ENCODE results near the gene RNF5. TPM values are rescaled to one million over a fixed set of nuclear protein-coding genes. Genes with fewer than 3 reads are reported as not detected.

RNF5 gene
- total and polyA plus RNA-seq, 2 experiments from 2014 or later: 180 to 232 TPM

GRCh38 chr6:32200711-32201475, 22.7 kb downstream of the RNF5 start:
- Histone ChIP-seq H3K9me3 (ENCODE audit: low read depth) (no peaks in the 10 kb centered on the region), H3K27me3 (no peaks in the 10 kb centered on the region), H3K36me3 (no peaks in the 10 kb centered on the region), H3K4me3 (no peak overlapping the region), H3K27ac (no peak overlapping the region), H3K4me1 (ENCODE audit: low read depth) (no peaks in the 10 kb centered on the region)
- TF ChIP-seq, protein P1, sequence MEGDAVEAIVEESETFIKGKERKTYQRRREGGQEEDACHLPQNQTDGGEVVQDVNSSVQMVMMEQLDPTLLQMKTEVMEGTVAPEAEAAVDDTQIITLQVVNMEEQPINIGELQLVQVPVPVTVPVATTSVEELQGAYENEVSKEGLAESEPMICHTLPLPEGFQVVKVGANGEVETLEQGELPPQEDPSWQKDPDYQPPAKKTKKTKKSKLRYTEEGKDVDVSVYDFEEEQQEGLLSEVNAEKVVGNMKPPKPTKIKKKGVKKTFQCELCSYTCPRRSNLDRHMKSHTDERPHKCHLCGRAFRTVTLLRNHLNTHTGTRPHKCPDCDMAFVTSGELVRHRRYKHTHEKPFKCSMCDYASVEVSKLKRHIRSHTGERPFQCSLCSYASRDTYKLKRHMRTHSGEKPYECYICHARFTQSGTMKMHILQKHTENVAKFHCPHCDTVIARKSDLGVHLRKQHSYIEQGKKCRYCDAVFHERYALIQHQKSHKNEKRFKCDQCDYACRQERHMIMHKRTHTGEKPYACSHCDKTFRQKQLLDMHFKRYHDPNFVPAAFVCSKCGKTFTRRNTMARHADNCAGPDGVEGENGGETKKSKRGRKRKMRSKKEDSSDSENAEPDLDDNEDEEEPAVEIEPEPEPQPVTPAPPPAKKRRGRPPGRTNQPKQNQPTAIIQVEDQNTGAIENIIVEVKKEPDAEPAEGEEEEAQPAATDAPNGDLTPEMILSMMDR (IDR thresholded peaks at IDR 0.05; ENCODE audit: low read depth, low read length): no peak
- DNase-seq (ENCODE audit: low read depth in 1 of 2, low spot score in 1 of 2): no peak

GRCh38 chr6:32202186-32202585, 24.0 kb downstream of the RNF5 start:
- Histone ChIP-seq H3K9me3 (ENCODE audit: low read depth) (no peaks in the 10 kb centered on the region), H3K36me3 (no peaks in the 10 kb centered on the region), H3K27ac (no peak overlapping the region), H3K27me3 (no peaks in the 10 kb centered on the region), H3K4me3 (no peak overlapping the region), H3K4me1 (ENCODE audit: low read depth) (no peaks in the 10 kb centered on the region)
- TF ChIP-seq, protein P1 (IDR thresholded peaks at IDR 0.05; ENCODE audit: low read depth, low read length): no peak
- no peak for DNase-seq (ENCODE audit: low read depth in 1 of 2, low spot score in 1 of 2)

DNA sequence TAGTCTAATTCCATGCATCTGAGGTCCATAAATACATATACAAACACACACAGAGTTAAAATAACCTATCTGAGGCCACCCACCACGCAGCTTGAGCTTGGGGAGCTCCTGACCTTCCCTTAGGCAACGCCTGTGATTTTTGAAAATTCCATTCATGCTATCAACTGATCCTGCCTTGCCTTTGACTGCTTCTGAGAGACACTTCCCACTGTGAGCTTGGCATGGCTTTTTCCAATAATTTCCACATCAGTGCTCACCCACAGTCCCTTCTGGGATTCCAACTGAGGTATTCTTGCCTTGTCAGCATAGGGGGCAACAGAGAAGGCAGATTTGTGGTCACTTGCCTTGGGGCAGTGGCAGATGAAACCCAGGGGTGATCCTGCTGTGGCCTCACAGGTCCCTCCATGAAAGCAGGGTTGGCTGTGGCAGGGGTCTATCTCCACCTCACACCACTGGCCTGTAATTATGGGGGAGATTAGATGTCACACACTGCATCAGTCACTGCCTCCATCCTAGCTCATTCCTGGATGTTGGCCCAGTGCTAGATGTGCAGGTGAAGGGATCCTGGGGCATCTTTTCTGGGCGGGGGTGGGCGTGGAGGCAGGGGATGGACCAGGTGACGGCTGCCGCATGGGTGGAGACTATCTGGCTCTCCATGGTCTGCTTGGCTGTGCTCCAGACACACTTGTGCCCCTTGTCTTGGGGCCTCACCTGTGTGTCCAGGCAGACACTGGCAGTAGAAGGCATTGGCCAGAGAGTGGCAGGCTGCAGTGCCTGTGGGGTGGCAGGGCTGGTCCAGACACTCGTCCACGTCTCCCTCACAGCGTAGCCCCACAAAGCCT, 25.4 kb downstream of the RNF5 start:
- TF ChIP-seq, protein P1 (IDR thresholded peaks at IDR 0.05; ENCODE audit: low read depth, low read length): no peak
- H3K9me3 ChIP-seq (ENCODE audit: low read depth): no peaks in the 10 kb centered on the region
- no peak overlapping the region for H3K27ac ChIP-seq
- no peak for DNase-seq (ENCODE audit: low read depth in 1 of 2, low spot score in 1 of 2)
- H3K36me3 ChIP-seq: no peaks in the 10 kb centered on the region
- H3K4me1 ChIP-seq (ENCODE audit: low read depth): no peaks in the 10 kb centered on the region
- no peak overlapping the region for H3K4me3 ChIP-seq
- H3K27me3 ChIP-seq: no peaks in the 10 kb centered on the region

- DNase-seq (ENCODE audit: low read depth in 1 of 2, low spot score in 1 of 2): no peak
- Histone ChIP-seq H3K27me3 (no peaks in the 10 kb centered on the region), H3K36me3 (no peaks in the 10 kb centered on the region), H3K4me3 (no peak overlapping the region), H3K9me3 (ENCODE audit: low read depth) (no peaks in the 10 kb centered on the region), H3K27ac (no peak overlapping the region), H3K4me1 (ENCODE audit: low read depth) (no peaks in the 10 kb centered on the region)
- TF ChIP-seq, protein P1 (IDR thresholded peaks at IDR 0.05; ENCODE audit: low read depth, low read length): no peak
Measured at GRCh38 chr6:32204268-32204715, 26.1 kb downstream of the RNF5 start.

GRCh38 chr6:32208996-32209395, 30.8 kb downstream of the RNF5 start:
- no peak overlapping the region for H3K27ac ChIP-seq
- H3K36me3 ChIP-seq: no peaks in the 10 kb centered on the region
- H3K4me3 ChIP-seq: no peak overlapping the region
- H3K9me3 ChIP-seq (ENCODE audit: low read depth): no peaks in the 10 kb centered on the region
- TF ChIP-seq, protein P1 (IDR thresholded peaks at IDR 0.05; ENCODE audit: low read depth, low read length): no peak
- no peak for DNase-seq (ENCODE audit: low read depth in 1 of 2, low spot score in 1 of 2)
- H3K27me3 ChIP-seq: no peaks in the 10 kb centered on the region
- H3K4me1 ChIP-seq (ENCODE audit: low read depth): no peaks in the 10 kb centered on the region
